ENCODE results near the gene TMEM63B.
"Not testable (repeated sequence)": the region's sequence is repeated elsewhere in the genome, so short reads cannot be mapped to it uniquely, and the experiment has no call there.

TMEM63B gene

DNA sequence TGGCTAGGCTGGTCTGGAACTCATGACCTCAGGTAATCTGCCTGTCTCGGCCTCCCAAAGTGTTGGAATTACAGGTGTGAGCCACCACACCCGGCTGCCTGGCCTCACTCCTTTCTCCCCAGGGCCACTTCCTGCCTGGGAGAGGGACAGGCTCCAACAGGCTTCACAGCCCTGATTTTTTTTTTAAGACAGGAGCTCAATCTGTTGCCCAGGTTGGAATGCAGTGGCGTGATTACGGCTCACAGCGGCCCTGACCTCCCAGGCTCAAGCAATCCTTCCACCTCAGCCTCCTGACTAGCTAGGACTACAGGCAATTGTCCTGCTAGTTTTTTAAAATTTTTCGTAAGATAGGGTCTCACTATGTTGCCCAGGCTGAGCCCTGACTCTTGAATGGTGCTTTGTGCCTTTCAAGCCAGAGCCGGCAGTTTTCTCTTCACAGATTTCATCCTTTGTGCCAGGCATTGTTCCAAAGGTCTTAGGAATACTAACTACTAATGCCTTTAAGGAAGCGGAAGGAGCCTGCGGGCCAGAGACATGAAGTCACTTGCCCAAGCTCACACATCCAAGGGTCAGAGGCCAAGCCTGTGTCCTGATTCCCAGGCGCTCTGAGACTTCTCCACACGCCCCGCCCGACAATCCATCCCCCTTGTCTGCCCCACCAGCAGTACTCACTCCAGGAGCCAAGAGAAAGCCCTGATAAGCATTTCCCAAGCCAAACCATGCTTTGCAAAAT is 50.5 kb downstream of the TMEM63B start:
- Mint-ChIP-seq H3K9me3 (no peaks in the 10 kb centered on the region), H3K4me1 (ENCODE audit: low read depth) (peaks cover 25% of the 10 kb centered on the region), H3K36me3 (ENCODE audit: low read depth) (no peaks in the 10 kb centered on the region), H3K27ac (no peak overlapping the region), H3K27me3 (no peaks in the 10 kb centered on the region), H3K4me3 (no peak overlapping the region)

DNA sequence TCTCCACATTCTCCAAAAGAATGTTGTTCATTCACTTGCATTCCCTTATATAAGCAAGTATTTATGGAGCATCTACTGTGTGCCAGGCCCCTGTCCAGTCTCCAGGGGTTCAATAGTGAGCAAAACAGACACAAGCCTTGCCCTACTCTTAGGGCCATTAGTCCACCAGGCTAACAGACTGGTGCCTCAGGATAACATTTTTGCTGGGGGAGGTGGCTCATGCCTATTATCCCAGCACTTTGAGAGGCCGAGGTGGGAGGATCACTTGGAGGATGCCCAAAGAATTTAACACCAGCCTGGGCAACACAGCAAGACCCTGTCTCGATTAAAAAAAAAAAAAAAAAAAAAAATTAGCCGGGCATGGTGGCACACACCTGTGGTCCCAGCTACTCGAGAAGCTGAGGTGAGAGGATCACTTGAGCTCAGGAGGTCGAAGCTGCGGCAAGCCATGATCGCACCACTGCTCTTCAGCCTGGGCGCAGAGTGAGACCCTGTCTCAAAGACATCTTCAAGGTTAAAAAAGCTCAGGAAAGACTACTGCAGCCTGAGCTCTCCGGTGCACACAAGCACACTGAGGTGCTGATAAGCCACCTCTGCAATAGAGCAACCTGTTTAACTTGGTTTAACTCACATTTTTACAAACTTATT is 51.2 kb downstream of the TMEM63B start:
- Mint-ChIP-seq H3K27ac (no peak overlapping the region), H3K4me3 (no peak overlapping the region), H3K36me3 (ENCODE audit: low read depth) (no peaks in the 10 kb centered on the region), H3K9me3 (no peaks in the 10 kb centered on the region), H3K27me3 (no peaks in the 10 kb centered on the region), H3K4me1 (ENCODE audit: low read depth) (peaks cover 19% of the 10 kb centered on the region)

DNA sequence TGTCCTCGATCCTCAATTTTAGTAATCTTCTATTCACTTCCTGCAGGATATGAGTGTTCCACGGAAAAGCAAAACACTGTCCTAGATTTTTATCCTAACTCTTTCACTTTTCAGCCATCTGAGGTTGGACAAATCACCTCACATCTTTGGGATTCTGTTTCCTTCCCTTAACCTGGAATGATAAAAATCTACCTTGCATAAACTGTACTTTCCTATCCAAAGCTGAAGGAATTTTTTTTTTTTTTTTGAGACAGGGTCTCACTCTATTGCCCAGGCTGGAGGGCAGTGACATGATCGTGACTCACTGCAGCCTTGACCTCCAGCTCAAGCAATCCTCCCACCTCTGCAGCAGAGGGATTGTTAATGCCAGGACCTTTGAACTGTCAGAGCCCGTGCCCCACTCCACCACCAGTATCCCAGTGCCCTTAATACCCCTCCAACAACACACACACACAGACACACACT is 51.8 kb downstream of the TMEM63B start:
- Mint-ChIP-seq H3K27me3 (no peaks in the 10 kb centered on the region), H3K9me3 (no peaks in the 10 kb centered on the region), H3K36me3 (ENCODE audit: low read depth) (no peaks in the 10 kb centered on the region), H3K27ac (peak overlapping the region; percentile 46), H3K4me3 (no peak overlapping the region), H3K4me1 (ENCODE audit: low read depth) (peaks cover 15% of the 10 kb centered on the region)

DNA sequence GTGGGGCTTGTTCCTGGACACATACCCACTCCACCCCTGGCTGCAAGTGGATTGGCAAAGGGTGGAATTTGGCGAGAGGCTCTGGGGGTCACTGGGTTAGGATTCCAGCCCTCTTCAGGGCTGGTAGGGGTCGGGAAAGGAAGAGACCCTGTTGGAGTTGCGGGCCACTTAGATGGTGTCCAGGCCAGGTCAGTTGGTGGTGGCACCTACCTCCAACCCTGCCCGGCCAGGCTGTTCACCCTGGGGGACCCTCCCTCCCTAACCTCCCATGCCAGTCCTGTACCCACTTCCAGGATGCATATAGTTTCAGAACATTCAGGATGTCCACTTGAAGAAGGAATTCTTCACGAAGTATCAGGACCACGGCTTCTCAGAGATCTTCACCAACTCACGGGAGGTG is 52.3 kb downstream of the TMEM63B start:
- H3K4me1 Mint-ChIP-seq (ENCODE audit: low read depth): peaks cover 15% of the 10 kb centered on the region
- no peak overlapping the region for H3K4me3 Mint-ChIP-seq
- no peaks in the 10 kb centered on the region for H3K27me3 Mint-ChIP-seq
- no peaks in the 10 kb centered on the region for H3K36me3 Mint-ChIP-seq (ENCODE audit: low read depth)
- H3K27ac Mint-ChIP-seq: peak overlapping the region; percentile 46
- H3K9me3 Mint-ChIP-seq: no peaks in the 10 kb centered on the region

DNA sequence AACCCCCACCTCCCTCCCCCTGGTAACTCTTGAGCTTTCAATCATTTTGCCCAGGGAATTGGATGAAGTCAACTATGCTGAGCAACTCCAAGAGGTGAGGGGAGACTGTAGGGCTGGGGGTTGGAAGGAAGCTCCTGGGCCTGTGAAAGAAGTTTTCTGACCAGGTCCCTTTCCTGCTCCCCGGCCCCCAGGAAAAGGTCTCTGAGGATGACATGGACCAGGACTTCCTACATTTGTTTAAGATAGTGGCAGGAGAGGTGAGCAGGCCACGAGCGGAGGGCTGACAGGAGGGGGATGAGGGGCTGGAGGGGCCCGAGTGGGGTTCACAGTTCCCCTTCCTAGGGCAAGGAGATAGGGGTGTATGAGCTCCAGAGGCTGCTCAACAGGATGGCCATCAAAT is 53.1 kb downstream of the TMEM63B start:
- Mint-ChIP-seq H3K36me3 (ENCODE audit: low read depth) (no peaks in the 10 kb centered on the region), H3K9me3 (no peaks in the 10 kb centered on the region), H3K4me3 (no peak overlapping the region), H3K27me3 (no peaks in the 10 kb centered on the region), H3K4me1 (ENCODE audit: low read depth) (peaks cover 17% of the 10 kb centered on the region), H3K27ac (no peak overlapping the region)

DNA sequence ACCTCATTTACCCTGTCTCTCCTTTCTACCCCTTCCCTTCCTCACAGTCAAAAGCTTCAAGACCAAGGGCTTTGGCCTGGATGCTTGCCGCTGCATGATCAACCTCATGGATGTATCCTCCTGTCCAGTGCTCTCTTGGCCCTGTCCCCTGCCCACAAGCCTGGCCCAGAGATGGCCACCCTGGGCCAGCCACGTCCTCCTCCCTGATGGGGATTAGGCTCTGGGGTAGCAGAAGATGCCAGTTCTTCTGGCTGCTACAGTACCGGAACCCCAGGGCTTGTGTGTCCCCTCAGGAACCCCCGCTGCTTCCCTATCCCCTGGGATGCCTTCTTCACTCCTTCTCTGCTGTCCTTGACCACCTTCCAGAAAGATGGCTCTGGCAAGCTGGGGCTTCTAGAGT is 53.5 kb downstream of the TMEM63B start:
- Mint-ChIP-seq H3K27me3 (no peaks in the 10 kb centered on the region), H3K4me3 (no peak overlapping the region), H3K36me3 (ENCODE audit: low read depth) (no peaks in the 10 kb centered on the region), H3K9me3 (no peaks in the 10 kb centered on the region), H3K4me1 (ENCODE audit: low read depth) (peaks cover 21% of the 10 kb centered on the region), H3K27ac (no peak overlapping the region)

DNA sequence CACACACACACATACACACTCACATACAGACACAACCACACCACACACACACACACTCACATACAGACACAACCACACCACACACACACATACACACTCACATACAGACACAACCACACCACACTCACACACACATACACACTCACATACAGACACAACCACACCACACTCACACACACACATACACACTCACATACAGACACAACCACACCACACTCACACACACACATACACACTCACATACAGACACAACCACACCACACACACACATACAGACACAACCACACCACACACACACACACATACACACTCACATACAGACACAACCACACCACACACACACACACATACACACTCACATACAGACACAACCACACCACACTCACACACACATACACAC is 54.4 kb downstream of the TMEM63B start:
- not testable (repeated sequence) for H3K36me3 Mint-ChIP-seq (ENCODE audit: low read depth); H3K4me3 Mint-ChIP-seq; H3K27me3 Mint-ChIP-seq; H3K9me3 Mint-ChIP-seq; H3K27ac Mint-ChIP-seq
- peaks cover 19% of the 10 kb centered on the region for H3K4me1 Mint-ChIP-seq (ENCODE audit: low read depth)

DNA sequence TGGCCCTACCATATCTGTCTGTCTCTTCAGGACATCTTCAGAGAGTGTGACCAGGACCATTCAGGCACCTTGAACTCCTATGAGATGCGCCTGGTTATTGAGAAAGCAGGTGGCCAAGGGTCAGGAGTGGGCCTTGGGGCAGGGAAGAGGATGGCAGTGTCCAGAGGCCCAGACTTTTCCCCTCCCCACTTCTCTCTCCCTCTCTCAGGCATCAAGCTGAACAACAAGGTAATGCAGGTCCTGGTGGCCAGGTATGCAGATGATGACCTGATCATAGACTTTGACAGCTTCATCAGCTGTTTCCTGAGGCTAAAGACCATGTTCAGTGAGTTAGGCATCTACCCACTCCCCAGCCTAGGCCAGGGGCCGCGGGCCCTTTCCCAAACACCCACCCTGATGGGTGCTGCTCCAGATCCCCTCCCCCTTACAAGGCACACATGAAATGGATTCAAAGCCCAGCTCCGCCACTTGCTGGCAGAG is 55.6 kb downstream of the TMEM63B start:
- Mint-ChIP-seq H3K4me1 (ENCODE audit: low read depth) (peaks cover 11% of the 10 kb centered on the region), H3K27ac (no peak overlapping the region), H3K4me3 (no peak overlapping the region), H3K27me3 (no peaks in the 10 kb centered on the region), H3K9me3 (no peaks in the 10 kb centered on the region), H3K36me3 (ENCODE audit: low read depth) (no peaks in the 10 kb centered on the region)

DNA sequence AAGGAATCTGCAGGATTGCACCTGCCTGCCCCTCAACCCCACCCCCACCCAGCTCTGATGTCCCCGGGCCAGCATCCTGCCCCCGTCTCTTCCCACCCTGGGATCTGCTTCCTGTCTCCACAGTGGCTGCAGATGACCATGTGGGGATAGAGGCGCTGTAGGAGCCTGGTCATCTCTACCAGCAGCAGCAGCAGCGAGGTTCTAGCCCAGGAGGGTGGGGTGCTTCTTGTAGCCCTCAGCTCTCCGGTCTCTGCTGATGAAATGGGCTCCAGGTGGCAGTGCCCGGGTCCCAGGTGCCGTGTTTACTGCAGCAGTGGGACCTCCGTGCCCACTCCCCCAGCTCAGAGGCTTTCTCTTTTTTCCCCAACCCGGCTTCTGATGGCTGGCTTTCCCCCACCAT is 56.4 kb downstream of the TMEM63B start:
- no peak overlapping the region for H3K4me3 Mint-ChIP-seq
- H3K27ac Mint-ChIP-seq: no peak overlapping the region
- no peaks in the 10 kb centered on the region for H3K9me3 Mint-ChIP-seq
- peaks cover 11% of the 10 kb centered on the region for H3K4me1 Mint-ChIP-seq (ENCODE audit: low read depth)
- H3K36me3 Mint-ChIP-seq (ENCODE audit: low read depth): no peaks in the 10 kb centered on the region
- no peaks in the 10 kb centered on the region for H3K27me3 Mint-ChIP-seq

DNA sequence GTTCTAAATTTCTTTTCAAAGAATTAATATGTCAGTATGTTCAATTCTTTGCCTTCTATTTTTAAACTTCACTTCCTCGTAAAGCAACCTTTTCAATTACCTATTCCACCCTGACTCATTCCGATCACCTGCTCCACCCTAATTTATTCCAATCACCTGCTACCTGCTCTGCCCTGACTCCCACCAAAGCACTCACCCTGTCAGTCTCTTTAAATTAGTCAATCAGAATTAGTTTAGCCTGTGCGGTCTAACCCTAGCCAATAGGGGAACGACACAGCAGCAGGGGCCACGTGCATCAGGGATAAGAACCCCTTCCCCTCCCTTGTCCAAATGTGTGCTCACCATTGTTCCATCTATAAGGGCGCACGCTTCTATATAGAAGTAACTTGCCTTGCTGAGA is 58.0 kb downstream of the TMEM63B start:
- not testable (repeated sequence) for H3K36me3 Mint-ChIP-seq (ENCODE audit: low read depth); H3K27ac Mint-ChIP-seq; H3K4me3 Mint-ChIP-seq; H3K27me3 Mint-ChIP-seq; H3K9me3 Mint-ChIP-seq
- H3K4me1 Mint-ChIP-seq (ENCODE audit: low read depth): peaks cover 17% of the 10 kb centered on the region

DNA sequence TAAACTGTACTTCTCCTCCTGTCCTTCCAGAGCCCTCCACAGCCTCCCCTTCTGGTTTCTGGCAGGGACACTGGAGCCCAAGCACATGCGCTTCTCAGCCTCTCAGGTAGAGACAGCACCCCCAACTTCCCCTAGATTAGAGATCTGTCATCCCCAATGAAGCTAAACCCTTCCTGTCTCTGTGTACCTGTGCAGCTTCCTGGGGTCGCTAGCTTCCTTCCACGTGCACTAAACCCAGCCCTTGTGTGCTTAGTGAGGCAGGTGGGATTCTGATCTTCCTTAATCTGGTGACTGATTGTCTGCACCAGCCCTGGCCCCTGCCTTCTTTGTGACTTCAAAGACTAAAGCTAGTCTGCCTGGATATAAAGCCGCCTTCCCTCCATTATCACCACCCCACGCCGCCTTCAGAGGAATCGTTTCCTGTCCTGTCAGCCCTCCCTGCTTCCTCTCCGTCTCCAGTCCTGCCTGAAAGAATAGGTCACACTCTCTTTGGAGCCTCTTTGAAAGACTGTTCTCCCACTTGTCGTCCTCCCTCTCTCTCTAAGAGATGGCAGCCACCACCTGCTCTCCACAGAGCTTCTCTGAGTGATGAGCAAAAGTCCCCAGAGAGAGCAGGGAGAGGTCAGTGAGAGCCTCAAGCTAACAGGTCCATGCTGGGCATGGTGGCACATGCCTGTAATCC is 58.7 kb downstream of the TMEM63B start:
- Mint-ChIP-seq H3K27ac (peak overlapping the region; percentile 16), H3K27me3 (no peaks in the 10 kb centered on the region), H3K36me3 (ENCODE audit: low read depth) (no peaks in the 10 kb centered on the region), H3K4me1 (ENCODE audit: low read depth) (peaks cover 17% of the 10 kb centered on the region), H3K9me3 (no peaks in the 10 kb centered on the region), H3K4me3 (no peak overlapping the region)

DNA sequence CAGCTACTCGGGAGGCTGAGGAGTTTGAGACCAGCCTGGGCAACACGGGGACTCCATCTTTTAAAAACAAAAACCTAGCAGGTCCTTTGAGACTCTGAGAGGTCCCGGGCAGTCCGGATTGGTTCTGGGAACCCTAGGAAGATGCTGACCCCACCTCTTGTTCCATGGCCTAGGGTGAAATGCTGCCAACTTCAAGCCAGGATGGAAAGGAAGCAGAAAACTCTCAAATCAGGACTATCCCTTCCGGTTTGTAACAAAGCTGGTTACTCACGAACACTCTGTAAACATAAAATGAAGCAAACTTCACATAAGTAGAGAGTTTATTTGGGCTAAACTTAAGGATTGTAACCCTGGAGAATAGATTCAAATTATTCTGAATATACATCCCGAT is 59.3 kb downstream of the TMEM63B start:
- Mint-ChIP-seq H3K4me1 (ENCODE audit: low read depth) (peaks cover 17% of the 10 kb centered on the region), H3K9me3 (no peaks in the 10 kb centered on the region), H3K36me3 (ENCODE audit: low read depth) (no peaks in the 10 kb centered on the region), H3K4me3 (no peak overlapping the region), H3K27me3 (no peaks in the 10 kb centered on the region), H3K27ac (no peak overlapping the region)

DNA sequence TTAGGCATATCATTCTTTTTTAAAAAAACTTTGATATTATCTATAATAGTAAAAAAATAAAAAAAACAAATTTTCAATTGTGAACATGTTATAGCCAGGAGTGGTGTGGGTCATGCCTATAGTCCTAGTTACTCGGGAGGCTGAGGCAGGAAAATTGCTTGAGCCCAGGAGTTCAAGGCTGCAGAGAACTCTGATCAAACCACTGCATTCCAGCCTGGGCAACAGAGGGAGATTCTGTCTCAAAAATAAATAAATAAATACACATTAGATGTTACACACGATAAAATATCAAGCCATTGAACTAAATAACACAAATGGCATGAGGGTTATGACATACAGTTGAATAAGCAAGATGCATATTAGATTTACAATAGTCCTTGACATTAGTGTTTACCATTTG is 61.5 kb downstream of the TMEM63B start:
- Mint-ChIP-seq H3K9me3 (no peaks in the 10 kb centered on the region), H3K4me3 (no peak overlapping the region), H3K36me3 (ENCODE audit: low read depth) (no peaks in the 10 kb centered on the region), H3K4me1 (ENCODE audit: low read depth) (peaks cover 22% of the 10 kb centered on the region), H3K27ac (no peak overlapping the region), H3K27me3 (peaks cover 12% of the 10 kb centered on the region)

DNA sequence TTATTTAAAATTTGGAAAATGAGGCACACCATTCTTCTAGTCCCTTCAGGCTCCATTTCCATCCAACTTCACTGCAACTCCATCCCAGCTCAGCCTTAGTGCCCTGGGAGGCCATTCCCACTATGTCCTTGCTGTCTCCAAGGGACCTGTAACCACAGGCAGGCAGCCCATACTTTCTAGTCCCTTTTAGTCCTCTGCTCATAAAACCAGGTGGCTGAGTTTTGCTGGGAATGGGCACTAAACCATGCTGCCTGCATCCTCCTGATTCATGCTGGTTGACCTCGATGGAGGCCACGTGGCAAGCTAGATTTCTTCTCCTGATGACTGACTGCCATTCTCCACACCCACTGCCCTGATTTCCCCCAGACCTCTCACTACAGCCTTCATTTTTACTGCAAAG is 61.9 kb downstream of the TMEM63B start:
- Mint-ChIP-seq H3K27ac (no peak overlapping the region), H3K4me1 (ENCODE audit: low read depth) (peaks cover 22% of the 10 kb centered on the region), H3K4me3 (no peak overlapping the region), H3K9me3 (no peaks in the 10 kb centered on the region), H3K27me3 (peaks cover 12% of the 10 kb centered on the region), H3K36me3 (ENCODE audit: low read depth) (no peaks in the 10 kb centered on the region)

DNA sequence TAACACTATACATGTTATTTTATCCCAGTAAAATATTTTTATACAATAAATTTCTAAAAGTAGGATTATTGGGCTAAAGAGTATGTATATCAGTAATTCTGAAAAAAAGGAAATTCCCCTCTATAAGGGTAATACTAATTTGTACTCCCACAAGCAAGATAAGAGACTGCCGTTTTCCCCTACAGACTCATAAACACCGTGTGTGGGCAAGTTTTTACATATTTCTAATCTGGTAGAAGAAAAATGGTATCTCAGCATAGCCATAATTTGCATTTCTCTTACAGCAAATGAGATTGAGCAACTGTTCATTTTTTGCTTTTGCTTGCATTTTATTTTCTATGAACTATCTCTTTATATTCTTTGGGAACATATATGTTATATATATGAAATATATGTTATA is 63.4 kb downstream of the TMEM63B start:
- no peaks in the 10 kb centered on the region for H3K36me3 Mint-ChIP-seq (ENCODE audit: low read depth)
- no peaks in the 10 kb centered on the region for H3K9me3 Mint-ChIP-seq
- H3K4me3 Mint-ChIP-seq: no peak overlapping the region
- peaks cover 18% of the 10 kb centered on the region for H3K4me1 Mint-ChIP-seq (ENCODE audit: low read depth)
- no peak overlapping the region for H3K27ac Mint-ChIP-seq
- peaks cover 12% of the 10 kb centered on the region for H3K27me3 Mint-ChIP-seq

Measured in stimulated activated naive CD8-positive, alpha-beta T cell treated with anti-CD3 and anti-CD28 coated beads, Interleukin-15, Interleukin-2, amounts not matched to agents 100 ng/mL and 50 ng/mL, for 24 hours (primary cell).